Globus pallidus (tissue), 1 donor: ENCODE data around the gene PLEKHH3.
"Not testable (repeated sequence)": the region's sequence is repeated elsewhere in the genome, so short reads cannot be mapped to it uniquely, and the experiment has no call there.

ENCODE experiments used
- DNase-seq: peaks from one replicate; pipeline ENCODE4 v3.0.0-alpha.2; 2015; ENCODE audit warnings: low spot score

PLEKHH3 gene

DNA sequence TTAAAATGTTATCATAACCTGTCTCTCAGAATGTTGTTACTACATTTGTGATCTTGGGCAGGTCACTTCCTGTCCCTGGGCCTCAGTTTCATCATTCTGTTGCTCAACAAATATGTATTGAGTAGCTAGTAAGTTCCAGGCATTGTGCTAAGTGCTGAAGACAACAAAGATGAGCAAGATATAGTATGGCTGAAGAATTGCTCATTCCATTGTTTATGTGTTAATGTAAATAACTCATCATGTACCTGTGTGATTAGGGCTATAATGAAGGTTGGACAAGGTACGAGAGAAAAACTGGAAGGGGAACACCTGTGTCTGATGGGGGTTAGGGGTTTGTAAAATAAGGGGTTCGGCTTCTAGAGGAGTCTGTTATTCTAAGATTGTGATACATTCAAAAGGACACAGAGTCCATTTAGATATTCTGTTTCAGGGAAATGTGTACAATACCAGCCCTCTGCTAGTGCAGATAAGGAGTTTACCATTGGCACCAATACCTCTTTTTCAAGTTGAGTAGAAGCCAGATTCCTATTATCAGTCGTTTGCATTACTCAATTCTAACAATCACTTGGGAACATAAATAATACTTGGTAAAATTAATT, 47.3 kb downstream of the PLEKHH3 start:
- no peak for DNase-seq

- DNase-seq = not testable (repeated sequence)
Observed at GRCh38 chr17:42627032-42627764, 49.6 kb downstream of the PLEKHH3 start.

DNA sequence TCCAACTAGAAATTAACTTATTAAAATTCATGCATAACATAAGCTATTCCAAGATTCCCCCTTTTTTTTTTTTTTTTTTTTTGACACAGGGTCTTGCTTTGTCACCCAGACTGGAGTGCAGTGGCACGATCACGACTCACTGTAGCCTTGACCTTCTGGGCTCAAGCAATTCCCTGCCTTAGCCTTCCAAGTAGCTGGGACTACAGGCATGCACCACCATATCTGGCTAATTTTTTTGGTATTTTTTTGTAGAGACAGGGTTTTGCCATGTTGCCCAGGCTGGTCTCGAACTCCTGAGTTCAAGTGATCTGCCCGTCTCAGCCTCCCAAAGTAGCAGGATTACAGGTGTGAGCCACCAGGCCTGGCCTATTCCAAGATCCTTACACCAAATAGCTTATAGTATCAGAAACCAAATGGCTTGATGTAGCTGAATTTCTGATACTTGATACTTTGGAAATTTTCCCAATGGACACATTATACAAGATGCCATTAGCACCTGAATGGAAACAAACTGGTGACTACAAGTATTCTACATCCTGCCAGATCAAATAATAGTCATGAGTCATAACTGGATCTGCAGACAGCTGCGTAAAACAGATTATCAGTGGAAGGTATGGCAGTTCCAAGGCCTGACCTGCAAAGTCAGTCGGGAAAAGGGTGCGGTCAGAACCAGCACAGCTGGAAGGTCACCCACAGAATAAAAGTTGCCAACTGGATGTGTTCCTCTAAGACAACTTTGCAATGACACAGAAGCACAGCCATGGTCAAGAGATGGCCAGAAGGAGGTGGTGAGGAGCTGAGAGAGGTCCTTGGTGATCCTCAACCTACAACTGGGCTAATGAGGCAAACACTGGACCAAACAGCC, 52.8 kb downstream of the PLEKHH3 start:
- no peak for DNase-seq

- DNase-seq = no peak
Observed at GRCh38 chr17:42623271-42623670, 53.5 kb downstream of the PLEKHH3 start.

- not testable (repeated sequence) for DNase-seq
Observed at GRCh38 chr17:42621987-42622386, 54.8 kb downstream of the PLEKHH3 start.

GRCh38 chr17:42618442-42619150, 58.2 kb downstream of the PLEKHH3 start:
- no peak for DNase-seq

- DNase-seq = no peak
Observed at GRCh38 chr17:42617956-42618431, 58.8 kb downstream of the PLEKHH3 start.
